Small intestine (tissue), 7 donors: Measurements from ENCODE around the gene TMEM217. TPM values are rescaled to one million over a fixed set of nuclear protein-coding genes. Genes with fewer than 3 reads are reported as not detected.

ENCODE experiments used
- DNase-seq, 2 donors: peaks; one replicate each; pipeline versions ENCODE4 v3.0.0 to v3.0.0-alpha.2; 2013
- FAIRE-seq: peaks from 2 replicates; lab custom pipeline; 2012; peaks lifted over from hg19 to GRCh38; lab: Jason Lieb, UNC
- H3K27ac ChIP-seq, 3 donors: one replicate each; pipeline ENCODE4 v1.5.1; 2013; ENCODE audit warnings: low read length in 2 of 3, mild to moderate bottlenecking in 2 of 3, control low read depth in 1 of 3, inconsistent platforms in 1 of 3, low read depth in 1 of 3, moderate library complexity in 1 of 3
- H3K27me3 ChIP-seq, 3 donors: one replicate each; pipeline ENCODE4 v1.6.1; 2013; ENCODE audit warnings: low read length in 3 of 3, inconsistent platforms in 1 of 3; ENCODE audit not compliant: control insufficient read depth in 3 of 3, insufficient read depth in 3 of 3
- H3K36me3 ChIP-seq, 3 donors: one replicate each; pipeline ENCODE4 v1.6.1; 2013; ENCODE audit warnings: low read length in 3 of 3, inconsistent platforms in 1 of 3, low read depth in 1 of 3, mild to moderate bottlenecking in 1 of 3, moderate library complexity in 1 of 3; ENCODE audit not compliant: control insufficient read depth in 3 of 3, insufficient read depth in 2 of 3
- H3K4me1 ChIP-seq, 3 donors: one replicate each; pipeline ENCODE4 v1.6.1; 2013; ENCODE audit warnings: low read length in 2 of 3, inconsistent platforms in 1 of 3, low read depth in 1 of 3, mild to moderate bottlenecking in 1 of 3, moderate library complexity in 1 of 3; ENCODE audit not compliant: control insufficient read depth in 3 of 3, insufficient read depth in 2 of 3
- H3K4me3 ChIP-seq, 3 donors: one replicate each; pipeline ENCODE4 v1.5.1; 2013; ENCODE audit warnings: low read length in 3 of 3, control low read depth in 1 of 3, inconsistent platforms in 1 of 3, low read depth in 1 of 3, mild to moderate bottlenecking in 1 of 3, moderate library complexity in 1 of 3
- H3K9me3 ChIP-seq, 2 donors: one replicate each; pipeline ENCODE4 v1.6.1; 2013; ENCODE audit warnings: low read depth in 1 of 2, low read length in 1 of 2; ENCODE audit not compliant: control insufficient read depth in 2 of 2, insufficient read depth in 1 of 2
- WGBS, 3 donors: extraction: QIAGEN DNeasy Blood & Tissue Kit; methylation state at CpG; one replicate each; pipeline ENCODE4 v1.1.7; 2013; 5-methylcytosine and 5-hydroxymethylcytosine counted together
- polyA plus RNA-seq, 4 donors: library from polyadenylated mRNA; stranded (reverse) in 3 of 4; unstranded in 1 of 4; fragments of 200-250 nt in 3 of 4; fragments of 120-200 nt in 1 of 4; gene quantifications; one replicate each; pipeline versions ENCODE4 v1.2.1 to v1.2.3, GENCODE V29; 2013
- donor health status: healthy with polysubstance abuse.
- donor health status: control.
- donor health status: control.
- donor health status: Bipolar disorder and iron deficiency.
- donor health status: healthy.

TMEM217 gene
- polyA plus RNA-seq, 4 donors = 0.38 to 1.6 (median 0.84) TPM

DNA sequence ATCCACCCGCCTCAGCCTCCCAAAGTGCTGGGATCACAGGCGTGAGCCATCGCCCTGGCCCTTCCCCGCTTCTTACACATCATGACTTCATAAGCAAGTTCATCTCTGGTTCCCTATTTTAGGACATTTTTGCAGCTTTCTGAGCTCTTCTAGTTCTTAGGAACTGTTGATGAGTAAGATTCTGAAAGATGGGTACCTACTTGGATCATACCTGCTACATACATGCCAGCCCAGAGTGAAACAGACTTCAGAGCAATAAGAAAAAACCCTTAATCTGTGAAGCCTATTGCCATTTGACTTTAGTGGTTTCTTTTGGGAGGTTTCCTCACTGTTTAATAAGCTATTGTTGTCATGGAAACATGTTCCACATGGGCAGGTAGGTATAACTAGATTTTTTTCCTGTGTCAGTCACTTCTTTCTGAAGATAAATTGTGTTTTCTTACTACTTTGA, 27.9 kb upstream of the TMEM217 start:
- Histone ChIP-seq H3K4me1 (no peaks in the 10 kb centered on the region), H3K27ac (no peak overlapping the region), H3K27me3 (no peaks in the 10 kb centered on the region), H3K9me3 (no peaks in the 10 kb centered on the region), H3K4me3 (no peak overlapping the region), H3K36me3 (peaks cover 8 to 48% (median 28%) of the 10 kb centered on the region in 3 donors)
- FAIRE-seq = no peak
- WGBS, 3 donors = 93 to 97% (median 94%) methylated on average over 4 of the region's 4 CpGs
- no peak for DNase-seq

DNA sequence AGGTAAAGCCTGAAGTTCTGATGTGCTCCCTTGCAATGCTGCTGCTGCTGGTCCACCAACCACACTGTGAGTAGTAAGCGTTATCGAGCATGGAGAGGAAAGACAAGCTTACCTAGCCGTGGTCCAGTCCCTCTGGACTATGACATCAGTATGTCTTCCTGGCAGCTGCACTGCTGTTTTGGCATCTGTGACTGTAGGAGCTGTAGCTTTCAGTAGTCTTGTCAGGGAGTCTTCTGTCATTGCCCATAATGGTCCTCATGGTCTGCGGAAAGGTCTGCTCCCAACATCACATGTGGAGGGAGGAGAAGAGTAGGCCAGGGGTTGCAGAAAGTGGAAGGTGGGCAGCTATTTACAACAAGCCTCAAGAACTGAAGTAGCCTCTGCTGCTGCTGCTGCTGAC, 26.8 kb upstream of the TMEM217 start:
- H3K36me3 ChIP-seq = peaks cover 8 to 52% (median 25%) of the 10 kb centered on the region in 3 donors

DNA sequence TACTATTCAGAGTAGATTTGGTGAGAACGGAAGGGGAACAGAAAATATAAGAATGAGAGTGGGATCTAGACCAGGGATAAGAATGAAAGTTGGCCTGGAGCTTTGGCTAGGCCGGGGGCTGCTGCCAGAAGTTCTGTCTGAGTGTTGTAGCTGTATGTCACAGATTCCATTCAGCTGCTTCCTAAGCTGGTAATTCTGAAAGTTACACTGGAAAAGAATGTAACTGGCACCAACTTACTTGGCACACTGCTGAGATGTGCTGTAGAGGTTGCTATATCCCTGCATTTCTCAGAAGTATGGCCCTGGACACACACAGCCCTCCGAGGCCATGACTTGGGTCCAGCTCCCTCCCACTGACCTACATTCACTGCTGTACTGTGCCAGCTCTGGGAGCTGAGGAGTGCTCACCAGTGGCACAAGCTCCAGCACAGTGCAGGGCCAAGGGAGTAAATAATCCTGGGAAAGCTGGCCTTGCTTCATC, 25.8 kb upstream of the TMEM217 start:
- Histone ChIP-seq H3K9me3 (no peaks in the 10 kb centered on the region), H3K4me3 (no peak overlapping the region), H3K27me3 (no peaks in the 10 kb centered on the region), H3K4me1 (no peaks in the 10 kb centered on the region), H3K27ac (no peak overlapping the region), H3K36me3 (peaks cover 8 to 54% (median 28%) of the 10 kb centered on the region in 3 donors)
- 62 to 86% (median 70%) methylated on average over 3 of the region's 3 CpGs for WGBS, 3 donors
- FAIRE-seq (no peak), DNase-seq (no peak)

More for the DNA sequence above, 26.8 kb upstream of the TMEM217 start:
- Histone ChIP-seq H3K9me3 (no peaks in the 10 kb centered on the region), H3K27me3 (no peaks in the 10 kb centered on the region), H3K4me1 (no peaks in the 10 kb centered on the region), H3K27ac (no peak overlapping the region), H3K4me3 (no peak overlapping the region)
- no peak for FAIRE-seq
- DNase-seq = no peak
- 85 to 89% (median 88%) methylated on average over 4 of the region's 4 CpGs for WGBS, 3 donors

DNA sequence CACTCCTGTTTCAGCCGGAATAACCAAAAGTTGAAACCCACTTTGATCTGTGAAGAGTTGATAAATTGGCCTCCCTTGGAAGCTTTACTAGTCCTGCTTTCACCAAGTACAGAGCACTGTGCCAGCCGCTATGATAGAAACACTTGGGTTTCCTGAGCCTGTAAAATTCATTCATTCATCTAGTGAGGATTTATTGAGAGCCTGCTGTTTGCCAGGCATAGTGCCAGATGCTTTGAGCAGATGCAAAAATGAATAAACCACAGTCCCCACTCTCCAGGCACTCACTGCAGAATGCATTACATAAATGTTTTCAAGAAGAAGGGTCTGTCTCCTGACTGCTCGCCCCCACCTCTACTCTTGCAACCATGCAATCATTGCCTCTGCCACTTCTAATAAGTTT, 25.3 kb upstream of the TMEM217 start:
- Histone ChIP-seq H3K4me3 (no peak overlapping the region), H3K36me3 (peaks cover 8 to 54% (median 28%) of the 10 kb centered on the region in 3 donors), H3K27me3 (no peaks in the 10 kb centered on the region), H3K9me3 (no peaks in the 10 kb centered on the region), H3K4me1 (no peaks in the 10 kb centered on the region), H3K27ac (no peak overlapping the region)
- FAIRE-seq = no peak
- no peak for DNase-seq
- 52 to 74% (median 64%) methylated on average over 3 of the region's 3 CpGs for WGBS, 3 donors

DNA sequence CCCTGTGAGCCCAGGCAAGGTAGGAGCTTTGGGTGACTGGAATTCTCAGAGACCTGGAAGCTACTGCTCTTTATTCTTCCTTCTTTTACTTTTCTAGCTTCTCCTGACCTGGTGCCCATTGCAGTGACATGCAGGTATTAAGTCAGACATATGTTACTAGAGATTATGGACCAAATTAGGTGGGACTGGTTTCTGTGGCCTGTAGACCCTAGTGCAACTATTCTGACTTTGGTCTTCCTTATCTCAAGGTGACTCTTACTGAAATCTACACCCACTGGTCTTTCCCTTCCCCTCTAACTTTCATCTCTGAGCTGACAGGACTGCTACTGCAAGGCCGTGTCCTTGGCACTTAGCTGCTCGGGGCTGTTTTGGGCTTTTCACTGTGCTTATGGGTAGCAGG, 24.4 kb upstream of the TMEM217 start:
- Histone ChIP-seq H3K9me3 (no peaks in the 10 kb centered on the region), H3K27me3 (no peaks in the 10 kb centered on the region), H3K36me3 (peaks cover 8 to 54% (median 28%) of the 10 kb centered on the region in 3 donors), H3K4me1 (no peaks in the 10 kb centered on the region), H3K27ac (no peak overlapping the region), H3K4me3 (no peak overlapping the region)
- no peak for FAIRE-seq
- DNase-seq = no peak
- WGBS, 3 donors = 93 to 100% (median 94%) methylated on average over 2 of the region's 2 CpGs

DNA sequence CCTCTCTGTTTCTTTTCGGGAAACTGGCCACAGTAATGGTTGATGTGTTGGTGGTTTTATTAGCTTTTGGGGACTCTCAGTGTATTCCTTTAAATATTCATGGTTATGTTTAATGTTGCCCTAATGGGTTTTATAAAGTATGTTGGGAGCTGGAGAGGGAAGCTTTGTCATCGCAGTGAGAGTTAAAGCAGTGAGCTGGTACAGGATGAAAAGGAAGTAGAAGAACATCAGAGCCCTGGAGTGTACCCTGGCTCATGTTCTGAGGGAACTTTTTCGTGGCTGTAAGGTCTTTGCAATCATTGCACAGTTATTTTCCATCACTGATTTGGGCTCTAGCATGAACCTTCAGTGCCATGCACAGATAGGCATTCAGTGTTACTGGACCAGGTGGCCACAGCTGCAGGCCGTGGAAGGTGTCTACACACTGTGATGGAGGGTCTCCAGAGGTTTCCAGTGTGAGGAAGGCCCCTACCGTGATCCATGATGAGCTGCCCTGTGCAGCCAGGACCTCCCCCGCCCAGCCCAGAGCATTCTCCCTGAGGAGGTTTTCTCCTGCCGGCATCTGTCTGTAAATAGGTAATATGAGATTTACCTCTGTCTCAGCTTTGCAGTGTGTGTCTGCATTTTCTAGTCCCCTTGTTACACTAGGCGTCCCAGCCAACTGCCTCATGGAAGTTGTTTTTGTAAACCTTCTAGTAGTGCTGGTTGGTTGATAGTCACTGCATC, 22.4 kb upstream of the TMEM217 start:
- H3K36me3 ChIP-seq = peaks cover 3 to 47% (median 25%) of the 10 kb centered on the region in 3 donors
- DNase-seq (no peak), FAIRE-seq (no peak)
- no peak overlapping the region for H3K27ac ChIP-seq
- H3K9me3 ChIP-seq = no peaks in the 10 kb centered on the region
- no peaks in the 10 kb centered on the region for H3K4me1 ChIP-seq
- H3K4me3 ChIP-seq = no peak overlapping the region
- no peaks in the 10 kb centered on the region for H3K27me3 ChIP-seq
- WGBS, 3 donors = 88 to 95% (median 91%) methylated on average over 8 of the region's 8 CpGs

DNA sequence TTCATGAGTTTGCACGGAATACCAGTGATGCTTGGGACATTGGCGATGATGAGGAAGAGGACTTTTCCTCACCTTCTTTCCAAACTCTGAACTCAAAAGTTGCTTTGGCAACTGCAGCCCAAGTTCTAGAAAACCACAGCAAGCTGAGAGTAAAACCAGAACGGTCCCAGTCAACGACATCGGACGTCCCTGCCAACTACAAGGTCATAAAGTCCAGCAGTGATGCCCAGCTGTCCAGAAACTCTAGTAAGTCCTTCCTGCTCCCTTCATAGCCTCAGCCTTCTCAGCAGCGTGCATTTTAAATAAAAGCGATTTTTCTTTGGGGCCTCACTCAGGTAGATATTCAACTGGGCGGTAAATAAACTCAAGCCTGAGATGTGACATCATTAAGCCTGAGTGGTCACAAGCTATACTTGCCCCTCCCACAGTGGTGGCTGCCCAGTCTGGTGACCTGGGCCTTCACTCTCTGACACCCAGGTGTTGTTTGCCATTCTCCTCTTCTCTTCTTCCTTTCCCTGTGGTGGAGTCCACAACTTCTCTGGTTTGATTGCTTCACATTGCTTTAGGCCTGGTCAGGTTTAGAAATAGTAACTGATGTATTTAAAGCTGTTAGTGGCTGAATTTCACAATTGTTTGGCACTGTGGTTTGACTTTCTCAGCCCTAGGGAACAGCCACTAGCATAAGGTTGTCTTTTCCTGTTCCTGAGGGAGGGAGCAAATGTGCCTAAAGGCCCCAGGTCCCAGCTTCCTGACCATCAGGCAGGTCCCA, 21.6 kb upstream of the TMEM217 start:
- Histone ChIP-seq H3K4me3 (no peak overlapping the region), H3K36me3 (peaks cover 3 to 41% (median 25%) of the 10 kb centered on the region in 3 donors), H3K9me3 (no peaks in the 10 kb centered on the region), H3K27me3 (no peaks in the 10 kb centered on the region), H3K27ac (no peak overlapping the region), H3K4me1 (no peaks in the 10 kb centered on the region)
- DNase-seq (no peak), FAIRE-seq (no peak)
- WGBS, 3 donors = 89 to 96% (median 90%) methylated on average over 9 of the region's 9 CpGs

DNA sequence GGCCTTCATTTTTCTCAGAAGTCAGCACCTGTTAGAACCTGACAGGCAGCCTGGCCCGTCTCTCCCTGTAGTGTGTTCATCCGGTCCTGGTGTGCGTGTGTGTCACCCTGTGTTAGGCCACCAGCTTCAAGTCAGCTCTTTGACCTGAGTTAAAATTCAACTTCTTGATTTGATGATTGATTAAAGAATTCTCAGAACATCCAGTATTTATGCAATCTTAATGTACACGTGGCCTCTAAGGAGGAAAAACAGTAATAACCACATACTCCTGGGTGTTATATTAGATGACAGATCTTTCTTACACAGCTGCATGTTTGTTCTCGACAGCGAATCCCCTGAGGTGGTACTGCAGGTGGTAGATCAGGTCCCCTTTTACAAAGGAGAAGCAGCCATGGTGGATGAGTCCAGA, 19.1 kb upstream of the TMEM217 start:
- H3K4me1 ChIP-seq = peaks cover 0 to 2% (median 0%) of the 10 kb centered on the region in 3 donors
- no peak overlapping the region for H3K4me3 ChIP-seq
- no peak overlapping the region for H3K27ac ChIP-seq
- H3K36me3 ChIP-seq = peaks cover 3 to 21% (median 8%) of the 10 kb centered on the region in 3 donors
- H3K9me3 ChIP-seq = no peaks in the 10 kb centered on the region
- FAIRE-seq (no peak), DNase-seq (no peak)
- H3K27me3 ChIP-seq = no peaks in the 10 kb centered on the region
- WGBS, 3 donors = 82 to 86% (median 85%) methylated on average over 6 of the region's 6 CpGs
